ENCODE measurements around the gene MERTK.

GRCh38 chr2:112033600-112033999 is 135.2 kb downstream of the MERTK start:
- TF ChIP-seq CTCF (conservative IDR thresholded peaks at IDR 0.05; ENCODE audit: low read depth, low read length) (no peak), EZH2 (IDR thresholded peaks at IDR 0.05; ENCODE audit: borderline replicate concordance, low read depth, low read length, poor library complexity, severe bottlenecking) (no peak)

All from A673 (cell line).